ENCODE measurements around the gene KAT6B.
"Not testable (repeated sequence)": the region's sequence is repeated elsewhere in the genome, so short reads cannot be mapped to it uniquely, and the experiment has no call there.

Gene KAT6B

GRCh38 chr10:74917481-74918077 is 91.2 kb downstream of the KAT6B start:
- DNase-seq (ENCODE audit: low read depth in 2 of 3, low spot score in 2 of 3): no peak

GRCh38 chr10:74919671-74920070 is 93.3 kb downstream of the KAT6B start:
- DNase-seq (ENCODE audit: low read depth in 2 of 3, low spot score in 2 of 3): no peak

GRCh38 chr10:74921070-74921469 is 94.7 kb downstream of the KAT6B start:
- DNase-seq (ENCODE audit: low read depth in 2 of 3, low spot score in 2 of 3): not testable (repeated sequence)

GRCh38 chr10:74921744-74922143 is 95.3 kb downstream of the KAT6B start:
- no peak for DNase-seq (ENCODE audit: low read depth in 2 of 3, low spot score in 2 of 3)

GRCh38 chr10:74922921-74923320 is 96.5 kb downstream of the KAT6B start:
- no peak for DNase-seq (ENCODE audit: low read depth in 2 of 3, low spot score in 2 of 3)

GRCh38 chr10:74923556-74923955 is 97.2 kb downstream of the KAT6B start:
- no peak for DNase-seq (ENCODE audit: low read depth in 2 of 3, low spot score in 2 of 3)

- DNase-seq (ENCODE audit: low read depth in 2 of 3, low spot score in 2 of 3): no peak
Observed at GRCh38 chr10:74924251-74924963, 98.0 kb downstream of the KAT6B start.

- no peak for DNase-seq (ENCODE audit: low read depth in 2 of 3, low spot score in 2 of 3)
Observed at GRCh38 chr10:74925291-74925690, 98.9 kb downstream of the KAT6B start.

GRCh38 chr10:74925708-74926107 is 99.3 kb downstream of the KAT6B start:
- no peak for DNase-seq (ENCODE audit: low read depth in 2 of 3, low spot score in 2 of 3)

- DNase-seq (ENCODE audit: low read depth in 2 of 3, low spot score in 2 of 3): no peak
Observed at GRCh38 chr10:74926791-74927585, 100.6 kb downstream of the KAT6B start.

- no peak for DNase-seq (ENCODE audit: low read depth in 2 of 3, low spot score in 2 of 3)
Observed at GRCh38 chr10:74927701-74928100, 101.3 kb downstream of the KAT6B start.

GRCh38 chr10:74928742-74929191 is 102.4 kb downstream of the KAT6B start:
- DNase-seq (ENCODE audit: low read depth in 2 of 3, low spot score in 2 of 3): no peak

GRCh38 chr10:74929197-74929596 is 102.8 kb downstream of the KAT6B start:
- DNase-seq (ENCODE audit: low read depth in 2 of 3, low spot score in 2 of 3): no peak

- no peak for DNase-seq (ENCODE audit: low read depth in 2 of 3, low spot score in 2 of 3)
Observed at GRCh38 chr10:74930965-74931364, 104.6 kb downstream of the KAT6B start.

- no peak for DNase-seq (ENCODE audit: low read depth in 2 of 3, low spot score in 2 of 3)
Observed at GRCh38 chr10:74932648-74933047, 106.2 kb downstream of the KAT6B start.

GRCh38 chr10:74934100-74934812 is 107.9 kb downstream of the KAT6B start:
- DNase-seq (ENCODE audit: low read depth in 2 of 3, low spot score in 2 of 3): no peak

GRCh38 chr10:74936577-74937265 is 110.3 kb downstream of the KAT6B start:
- no peak for DNase-seq (ENCODE audit: low read depth in 2 of 3, low spot score in 2 of 3)

GRCh38 chr10:74937266-74937856 is 111.0 kb downstream of the KAT6B start:
- DNase-seq (ENCODE audit: low read depth in 2 of 3, low spot score in 2 of 3): no peak

- DNase-seq (ENCODE audit: low read depth in 2 of 3, low spot score in 2 of 3): no peak
Observed at GRCh38 chr10:74944205-74944604, 117.8 kb downstream of the KAT6B start.

GRCh38 chr10:74947781-74948401 is 121.5 kb downstream of the KAT6B start:
- no peak for DNase-seq (ENCODE audit: low read depth in 2 of 3, low spot score in 2 of 3)

Data from activated CD8-positive, alpha-beta memory T cell treated with anti-CD3 and anti-CD28 coated beads for 48 hours (primary cell).